Endothelial cell of umbilical vein (primary cell): Measurements from ENCODE around the gene ADCYAP1R1. TPM values are rescaled to one million over a fixed set of nuclear protein-coding genes. Genes with fewer than 3 reads are reported as not detected.

Experiments used
- BruUV-seq: library from RNA; stranded (reverse); fragments of 400-500 nt; replicated peaks from 2 replicates; lab custom pipeline; 2021; lab: Mats Ljungman, UMichigan
- CTCF ChIA-PET: fragments of 300-600, 350-600 bp; sonication (Branson Sonifier 250); formaldehyde crosslinking; loops from one replicate; lab custom pipeline; 2021; ENCODE audit warnings: antibody characterized with exemption, inconsistent platforms; lab: Charles Lee
- POLR2A ChIA-PET: fragments of 300-600, 350-600 bp; sonication (Branson Sonifier 250); formaldehyde crosslinking; loops from one replicate; lab custom pipeline; 2021; ENCODE audit warnings: antibody characterized with exemption, inconsistent platforms; lab: Charles Lee
- DNase-seq: peaks from one replicate; pipeline ENCODE4 v3.0.0-alpha.2; 2011; ENCODE audit warnings: low read depth, low spot score
- FAIRE-seq: peaks from 2 replicates; lab custom pipeline; 2011; peaks lifted over from hg19 to GRCh38; lab: Jason Lieb, UNC
- H2AFZ ChIP-seq: 2 replicates; pipeline ENCODE4 v1.6.0; 2012; ENCODE audit warnings: low read depth, low read length, control low read depth, inconsistent platforms
- H3K27ac ChIP-seq: 2 replicates; pipeline ENCODE4 v1.5.1; 2011; ENCODE audit warnings: low read depth, mild to moderate bottlenecking, control low read depth, low read length, moderate library complexity; ENCODE audit not compliant: insufficient read depth
- H3K27me3 ChIP-seq, 2 experiments: 2 replicates each; pipeline versions ENCODE4 v1.6.0 to v1.6.1; 2011; ENCODE audit warnings: low read length in 2 of 2, mixed read lengths in 1 of 2; ENCODE audit not compliant: control insufficient read depth in 2 of 2, insufficient read depth in 2 of 2
- H3K36me3 ChIP-seq, 2 experiments: 2 replicates in 1 of 2; 3 replicates in 1 of 2; pipeline ENCODE4 v1.5.1; 2011; ENCODE audit warnings: low read length in 2 of 2, mild to moderate bottlenecking in 1 of 2, moderate library complexity in 1 of 2; ENCODE audit not compliant: control insufficient read depth in 2 of 2, insufficient read depth in 2 of 2; ENCODE audit errors: extremely low read depth in 1 of 2
- H3K4me1 ChIP-seq: 3 replicates; pipeline ENCODE4 v1.5.1; 2011; ENCODE audit warnings: mild to moderate bottlenecking, low read length; ENCODE audit not compliant: control insufficient read depth, insufficient read depth; ENCODE audit errors: extremely low read depth
- H3K4me2 ChIP-seq: 2 replicates; pipeline ENCODE4 v1.6.1; 2011; ENCODE audit warnings: low read length, control low read depth, mixed read lengths; ENCODE audit not compliant: insufficient read depth
- H3K4me3 ChIP-seq, 3 experiments: fragments of 200-600 bp in 1 of 3; sonication (generic), shearing (Covaris generic) in 1 of 3; replicated peaks in 1 of 3; 2 replicates each; pipeline ENCODE4 v1.5.1; 2011 to 2016; ENCODE audit warnings: control low read depth in 3 of 3, low read length in 3 of 3, mild to moderate bottlenecking in 2 of 3, inconsistent platforms in 1 of 3, low read depth in 1 of 3, moderate library complexity in 1 of 3; ENCODE audit not compliant: insufficient read depth in 1 of 3
- H3K79me2 ChIP-seq: 2 replicates; pipeline ENCODE4 v1.6.0; 2012; ENCODE audit warnings: low read length, inconsistent platforms; ENCODE audit not compliant: control insufficient read depth, insufficient read depth
- H3K9ac ChIP-seq: replicated peaks from 2 replicates; pipeline ENCODE3; 2011; ENCODE audit warnings: low read length, control low read depth; ENCODE audit not compliant: insufficient read depth; ENCODE audit errors: extremely low read depth
- H3K9me1 ChIP-seq: replicated peaks from 3 replicates; pipeline ENCODE4 v1.6.0; 2011; ENCODE audit warnings: mild to moderate bottlenecking, low read length; ENCODE audit not compliant: control insufficient read depth, insufficient read depth; ENCODE audit errors: extremely low read depth
- H3K9me3 ChIP-seq: replicated peaks from 2 replicates; pipeline ENCODE4 v1.5.1; 2012; ENCODE audit warnings: low read length, inconsistent platforms; ENCODE audit not compliant: control insufficient read depth, insufficient read depth
- H4K20me1 ChIP-seq: replicated peaks from 2 replicates; pipeline ENCODE3; 2011; ENCODE audit warnings: mild to moderate bottlenecking, low read length; ENCODE audit not compliant: control insufficient read depth, insufficient read depth; ENCODE audit errors: extremely low read depth
- CTCF ChIP-seq, 2 donors: IDR thresholded peaks; 1 replicate in 1 of 2; 2 replicates in 1 of 2; pipeline ENCODE4 v1.5.1; 2011; ENCODE audit warnings: low read length in 2 of 2, mild to moderate bottlenecking in 2 of 2, moderate library complexity in 2 of 2, control low read depth in 1 of 2, inconsistent platforms in 1 of 2, low read depth in 1 of 2; ENCODE audit not compliant: insufficient read depth in 1 of 2; ENCODE audit errors: extremely low read depth in 1 of 2
- EZH2 ChIP-seq: IDR thresholded peaks from 2 replicates; pipeline ENCODE4 v1.6.1; 2012; ENCODE audit warnings: borderline replicate concordance, low read depth, mild to moderate bottlenecking, moderate library complexity, low read length, inconsistent platforms; ENCODE audit not compliant: severe bottlenecking
- FOS ChIP-seq: IDR thresholded peaks from 2 replicates; pipeline ENCODE4 v1.6.1; 2011; ENCODE audit warnings: mild to moderate bottlenecking, low read length, moderate library complexity, borderline replicate concordance; ENCODE audit not compliant: insufficient read depth
- GATA2 ChIP-seq: IDR thresholded peaks from 2 replicates; pipeline ENCODE4 v1.7.0; 2011; ENCODE audit warnings: low read depth, mild to moderate bottlenecking, moderate library complexity, mixed read lengths, low read length; ENCODE audit not compliant: insufficient read length, insufficient read depth
- JUN ChIP-seq: IDR thresholded peaks from 2 replicates; pipeline ENCODE4 v1.6.1; 2011; ENCODE audit warnings: borderline replicate concordance, low read depth; ENCODE audit not compliant: insufficient read length, insufficient read depth
- MAX ChIP-seq: IDR thresholded peaks from 2 replicates; pipeline ENCODE4 v1.6.1; 2011; ENCODE audit not compliant: insufficient read depth, insufficient read length
- MYC ChIP-seq: IDR thresholded peaks from one replicate; pipeline ENCODE4 v1.6.1; 2011; ENCODE audit warnings: mild to moderate bottlenecking, low read depth, low read length
- POLR2A ChIP-seq: IDR thresholded peaks from 2 replicates; pipeline ENCODE4 v1.6.1; 2012; ENCODE audit warnings: low read depth, mild to moderate bottlenecking, control low read depth, low read length
- POLR2AphosphoS5 ChIP-seq: IDR thresholded peaks from 2 replicates; pipeline ENCODE4 v1.6.1; 2012; ENCODE audit warnings: low read depth, mild to moderate bottlenecking, control low read depth, low read length, moderate library complexity; ENCODE audit not compliant: insufficient read depth
- dilution Hi-C: fragments of 300-500 bp; cut with MboI; formaldehyde crosslinking; loops from one replicate; pipeline ENCODE4 v1.15.0; 2019; ENCODE audit warnings: low sequenced_read_pairs; ENCODE audit not compliant: extremely low pct_ligation_motif_present
- intact Hi-C: fragments of 100-400 bp; cut with micrococcal nuclease; formaldehyde crosslinking; loops from one replicate; pipeline ENCODE4 v1.10.0; 2022
- polyA plus RNA-seq, 4 experiments: library from polyadenylated mRNA; depleted of rRNA in 3 of 4; stranded (reverse) in 3 of 4; unstranded in 1 of 4; fragments of >200 nt; gene quantifications; 2 replicates each; pipeline versions ENCODE4 v1.2.1 to v1.2.3, GENCODE V29; 2011 to 2012; ENCODE audit warnings: missing spikeins in 1 of 4
- total RNA-seq: library from RNA; stranded (reverse); gene quantifications from 2 replicates; pipeline ENCODE4 v1.2.3, GENCODE V29; 2021

ADCYAP1R1 gene
- total and polyA plus RNA-seq, 2 donors (not counting 3 experiments of a cell fraction or from before 2014, with no cell fraction given) = 0.04 TPM; not detected in 1

- dilution Hi-C loops = no loop called here
Measured at GRCh38 chr7:31058688-31059087, 6.6 kb downstream of the ADCYAP1R1 start.

More at GRCh38 chr7:31058688-31059087, 6.6 kb downstream of the ADCYAP1R1 start:
- Histone ChIP-seq H4K20me1 (no peaks in the 10 kb centered on the region), H3K9me1 (no peaks in the 10 kb centered on the region), H3K36me3 (no peaks in the 10 kb centered on the region), H3K4me1 (no peaks in the 10 kb centered on the region), H3K9ac (no peak overlapping the region), H3K9me3 (no peaks in the 10 kb centered on the region), H3K79me2 (no peaks in the 10 kb centered on the region), H3K27me3 (peaks cover 6 to 8% of the 10 kb centered on the region in 2 experiments), H3K27ac (no peak overlapping the region), H3K4me3 (no peak overlapping the region), H3K4me2 (no peak overlapping the region), H2AFZ (no peak overlapping the region)
- DNase-seq (no peak), FAIRE-seq (no peak)
- TF ChIP-seq MAX = no peak
- TF ChIP-seq POLR2A = no peak
- no peak for TF ChIP-seq JUN
- no peak for TF ChIP-seq GATA2
- no peak for TF ChIP-seq EZH2
- TF ChIP-seq FOS = no peak
- TF ChIP-seq CTCF (IDR thresholded peaks at IDR 0.05; ENCODE audit: extremely low read depth in 1 of 2, insufficient read depth in 1 of 2, low read depth in 1 of 2, low read length in 2 of 2) = no peak
- TF ChIP-seq MYC = no peak
- TF ChIP-seq POLR2AphosphoS5 = no peak
- ChIA-PET POLR2A (no interaction called here), CTCF (interaction anchor here (4.6 kb wide), 1 partner anchor 63 kb away, joined by 73 read pairs; no protein-coding TSS in a partner anchor)
- intact Hi-C loops = loop anchor here (1.0 to 5.0 kb wide), 3 partner anchors 64 to 256 kb away; no protein-coding TSS in a partner anchor
- no TSS peak for BruUV-seq
